GM18520 (cell line): ENCODE measurements around the gene VSTM5.

Experiments used
- ATAC-seq: cut with Tn5 transposase; IDR thresholded peaks from one replicate; pipeline ENCODE4 v1.9.1; 2021; ENCODE audit not compliant: unreplicated experiment

Gene VSTM5

DNA sequence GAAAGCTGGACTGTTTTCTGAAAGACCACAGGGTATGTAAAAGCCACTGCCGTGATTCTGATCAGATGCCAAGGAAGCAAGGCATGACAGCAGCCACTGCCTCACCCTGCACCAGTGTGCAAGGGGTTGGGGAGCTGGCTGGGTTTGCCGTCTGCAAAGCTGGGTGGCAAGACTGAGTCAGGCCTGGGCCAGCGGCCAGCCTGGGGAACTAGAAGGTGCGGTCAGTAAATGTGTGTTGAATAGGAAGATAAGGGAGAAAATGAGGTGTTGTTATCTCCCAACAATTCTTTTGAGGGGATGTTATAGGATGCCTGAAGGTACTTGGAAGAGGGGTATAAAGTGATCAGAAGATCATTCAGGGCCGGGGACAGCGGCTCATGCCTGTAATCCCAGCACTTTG, 8.0 kb downstream of the VSTM5 start:
- no peak for ATAC-seq

DNA sequence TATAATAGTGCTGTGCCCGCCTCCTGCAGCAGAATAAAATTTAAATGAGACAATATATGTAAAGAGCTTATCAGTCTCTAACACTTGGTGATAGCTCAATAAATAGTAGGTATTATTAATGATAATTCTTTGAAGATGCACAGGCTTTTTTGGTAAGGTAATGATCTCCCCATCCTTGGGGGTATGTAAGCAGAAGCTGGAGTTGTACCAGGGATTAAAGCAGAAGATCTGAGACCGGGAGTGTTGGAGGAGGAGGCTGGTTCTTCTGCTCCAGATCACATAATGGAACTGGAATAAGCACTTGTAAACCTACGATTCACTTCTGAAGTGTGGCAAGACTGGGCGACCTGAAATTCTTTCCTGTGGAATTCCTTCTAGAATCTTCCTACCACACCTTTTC, 8.4 kb downstream of the VSTM5 start:
- no peak for ATAC-seq

- no peak for ATAC-seq
Observed at GRCh38 chr11:93841446-93841845, 9.0 kb downstream of the VSTM5 start.

GRCh38 chr11:93840981-93841380, 9.4 kb downstream of the VSTM5 start:
- no peak for ATAC-seq

- no peak for ATAC-seq
Observed at GRCh38 chr11:93840180-93840579, 10.2 kb downstream of the VSTM5 start.

DNA sequence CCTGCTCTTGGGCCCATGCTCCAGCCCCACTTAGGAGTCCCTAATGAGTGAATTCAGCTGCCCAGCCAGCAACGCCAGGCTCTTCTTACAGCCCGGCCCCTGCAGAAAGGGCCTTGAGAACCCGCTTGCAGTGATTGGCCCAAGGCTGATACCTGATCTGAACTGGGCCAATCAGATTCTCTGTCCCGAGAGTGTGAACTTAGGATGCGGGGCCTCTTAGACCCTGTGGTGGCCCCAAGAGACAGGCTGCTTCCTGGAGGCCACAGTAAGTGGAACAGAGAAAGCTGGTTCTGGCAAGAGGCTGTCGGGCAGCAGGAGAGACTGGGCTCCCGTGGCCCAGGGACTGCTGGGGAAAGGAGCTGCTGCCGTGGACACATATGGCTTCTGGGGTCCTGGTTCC, 11.5 kb downstream of the VSTM5 start:
- ATAC-seq, result no peak

DNA sequence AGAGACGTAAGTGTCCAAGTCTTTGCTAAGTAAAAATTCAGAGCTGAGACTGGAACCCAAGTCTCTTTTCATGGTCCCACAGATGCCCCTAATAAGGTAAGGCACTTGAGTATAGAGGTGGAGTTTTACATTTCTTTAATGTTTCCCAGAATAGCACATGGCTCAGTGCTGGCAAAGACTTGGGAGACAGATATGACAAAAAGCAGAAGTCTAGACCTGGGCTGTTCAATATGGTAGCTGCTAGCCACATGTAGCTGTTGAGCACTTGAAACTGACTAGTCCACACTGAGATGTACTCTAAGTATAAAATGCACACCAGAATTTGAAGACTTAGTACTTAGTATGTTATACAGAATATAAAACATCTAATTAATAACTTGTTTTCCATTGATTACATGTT, 17.6 kb downstream of the VSTM5 start:
- no peak for ATAC-seq

DNA sequence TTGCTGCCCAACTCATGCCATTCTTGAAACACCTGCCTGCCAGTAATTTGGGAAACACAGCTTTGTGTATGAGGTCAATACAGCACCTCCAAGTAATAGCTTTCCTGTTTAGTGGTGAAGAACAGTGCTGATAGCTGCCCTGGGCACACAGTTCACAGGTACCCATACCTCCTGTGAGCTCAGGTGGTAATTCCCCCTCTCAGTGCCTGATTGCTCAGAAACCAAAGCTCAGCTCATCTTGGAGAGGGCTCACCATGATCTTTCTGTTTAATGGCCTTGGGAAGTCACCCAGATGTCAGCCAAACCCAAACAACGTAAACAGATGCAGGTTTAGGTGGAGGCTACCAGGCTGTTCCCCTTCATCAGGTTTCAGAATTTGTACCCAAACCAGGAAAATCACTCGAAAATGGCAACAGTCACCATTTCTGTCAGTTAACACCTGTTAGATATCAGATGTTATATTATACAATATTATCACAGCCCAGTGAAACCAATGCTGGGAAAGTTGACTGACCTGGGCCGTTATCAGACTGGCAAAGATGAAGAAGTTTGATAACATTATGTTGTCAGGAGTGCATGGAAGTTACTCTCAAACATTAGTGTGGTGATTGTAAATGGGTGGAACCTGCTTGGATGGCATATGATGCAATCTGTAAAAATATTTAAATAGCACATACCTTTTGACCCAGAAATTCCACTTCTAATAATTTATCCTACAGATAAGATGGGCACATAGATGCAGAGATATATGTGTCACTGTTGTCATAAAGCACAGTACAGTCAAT, 18.9 kb downstream of the VSTM5 start:
- no peak for ATAC-seq

- ATAC-seq, result no peak
Observed at GRCh38 chr11:93829598-93829997, 20.8 kb downstream of the VSTM5 start.

GRCh38 chr11:93827363-93827762, 23.1 kb downstream of the VSTM5 start:
- ATAC-seq, result no peak

DNA sequence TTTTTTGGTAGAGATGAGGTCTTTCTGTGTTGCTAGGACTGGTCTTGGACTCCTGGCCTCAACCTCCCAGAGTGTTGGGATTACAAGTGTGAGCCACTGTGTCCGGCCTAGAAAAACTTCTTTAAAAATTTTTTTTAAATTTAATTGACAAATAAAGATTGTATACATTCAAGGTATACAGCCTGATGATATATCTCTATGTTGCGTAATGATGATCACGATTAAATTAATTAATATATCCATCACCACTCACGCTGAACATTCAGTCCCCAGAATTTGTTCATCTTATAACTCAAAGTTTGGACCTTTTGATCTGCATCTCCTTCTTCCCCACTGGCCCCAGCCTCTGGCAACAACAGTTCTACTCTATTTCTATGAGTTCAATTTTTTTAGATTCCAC, 27.2 kb downstream of the VSTM5 start:
- ATAC-seq, result no peak

DNA sequence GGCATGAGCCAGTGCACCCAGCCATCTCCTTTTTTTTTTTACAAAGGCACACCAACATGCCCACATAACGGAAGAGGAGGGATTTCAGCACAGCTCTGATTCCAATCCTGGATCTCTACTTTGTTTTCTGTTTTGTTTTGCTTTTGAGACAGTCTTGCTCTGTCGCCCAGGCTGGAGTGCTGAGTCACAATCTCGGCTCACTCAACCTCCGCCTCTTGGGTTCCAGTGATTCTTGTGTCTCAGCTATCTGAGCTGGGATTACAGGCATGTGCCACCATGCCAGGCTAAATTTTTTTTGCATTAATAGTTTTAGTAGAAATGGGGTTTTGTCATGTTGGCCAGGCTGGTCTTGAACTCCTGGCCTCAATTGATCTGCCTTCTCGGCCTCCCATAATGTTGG, 28.1 kb downstream of the VSTM5 start:
- ATAC-seq, result no peak

- no peak for ATAC-seq
Observed at GRCh38 chr11:93821617-93822016, 28.8 kb downstream of the VSTM5 start.

- ATAC-seq, result no peak
Observed at GRCh38 chr11:93820847-93821246, 29.6 kb downstream of the VSTM5 start.

- no peak for ATAC-seq
Observed at GRCh38 chr11:93819966-93820695, 30.3 kb downstream of the VSTM5 start.

DNA sequence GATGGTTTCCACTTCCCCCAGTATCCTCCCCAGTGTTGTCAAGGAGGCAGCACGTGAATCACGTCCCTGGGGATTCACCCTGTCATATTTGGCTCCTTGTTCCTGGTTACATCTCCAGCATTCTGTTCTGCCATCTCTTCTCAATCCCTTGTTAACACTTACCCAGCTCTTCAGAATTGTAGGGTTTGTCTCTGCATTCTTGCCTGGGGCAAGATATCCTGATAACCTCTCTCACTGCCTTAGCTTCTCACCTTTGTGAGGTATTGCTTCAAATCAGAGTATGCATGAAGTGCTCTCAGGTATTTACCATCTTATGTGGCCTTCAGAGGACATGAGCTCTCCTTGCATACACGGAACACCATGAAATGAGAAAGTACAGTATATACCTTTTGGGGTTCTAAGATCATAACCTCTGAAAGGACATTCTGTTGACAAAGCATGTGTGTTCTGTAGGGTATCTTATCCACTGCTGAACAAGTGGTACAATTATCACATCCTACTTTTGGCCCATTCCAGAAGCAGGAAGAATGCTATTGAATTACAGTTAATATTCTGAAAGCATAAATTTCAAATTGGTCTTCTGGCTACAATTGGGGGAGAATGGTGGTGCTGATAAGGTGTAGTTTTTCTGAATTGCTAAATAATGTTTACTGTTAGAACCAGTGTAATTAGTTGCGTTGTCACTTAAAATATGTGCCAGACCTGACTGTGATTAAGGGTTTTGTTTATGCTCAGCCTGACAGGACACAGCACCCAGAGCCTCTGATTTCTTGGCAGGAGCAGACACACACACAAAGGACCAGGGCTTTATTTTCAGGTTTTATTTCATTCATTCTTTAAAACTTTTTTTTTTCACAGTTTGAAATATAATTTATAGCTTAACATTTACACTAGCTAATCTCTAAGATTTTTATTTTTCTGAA, 32.7 kb downstream of the VSTM5 start:
- no peak for ATAC-seq

GRCh38 chr11:93814966-93815633, 35.3 kb downstream of the VSTM5 start:
- ATAC-seq, result no peak

DNA sequence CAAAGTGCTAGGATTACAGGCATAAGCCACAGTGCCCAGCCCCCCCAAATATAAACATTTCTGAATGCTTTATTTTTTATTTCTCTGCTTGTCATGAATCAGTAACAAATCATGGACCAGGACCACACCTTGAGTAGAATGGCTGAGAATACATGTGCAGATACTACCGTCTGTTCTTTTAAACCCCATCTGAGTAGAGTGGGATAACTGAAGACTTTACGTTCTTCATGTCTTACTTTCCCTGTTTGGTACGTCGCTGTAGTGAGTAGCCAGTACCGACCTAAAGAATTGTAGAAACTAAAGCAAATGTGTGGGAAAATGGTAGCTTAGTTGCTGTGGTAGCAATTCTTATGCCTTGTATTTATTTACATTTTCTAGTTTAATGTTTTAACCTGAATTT, 36.4 kb downstream of the VSTM5 start:
- ATAC-seq, result no peak

GRCh38 chr11:93807980-93808379, 42.4 kb downstream of the VSTM5 start:
- no peak for ATAC-seq

DNA sequence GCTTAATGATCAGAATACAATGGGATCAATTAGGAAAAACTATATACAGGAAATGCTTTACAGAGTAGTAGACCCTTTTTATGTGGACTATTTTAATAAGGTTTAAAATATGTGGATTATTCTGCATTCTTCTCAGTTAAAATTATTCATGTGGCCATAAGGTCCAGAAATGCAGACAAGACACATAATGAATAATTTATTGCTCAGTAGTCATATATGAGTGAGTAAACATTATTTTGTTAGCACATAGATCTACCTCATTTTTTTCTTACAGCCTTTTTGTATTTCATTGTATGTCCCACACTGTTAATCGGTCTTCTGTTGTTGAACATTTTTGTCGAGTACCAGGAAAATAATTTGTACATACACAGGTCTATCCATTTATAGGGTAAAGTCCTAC, 45.5 kb downstream of the VSTM5 start:
- ATAC-seq, result no peak

GRCh38 chr11:93801366-93801765, 49.1 kb downstream of the VSTM5 start:
- ATAC-seq, result no peak
